ENCODE measurements around the gene LAMTOR1.

DNA sequence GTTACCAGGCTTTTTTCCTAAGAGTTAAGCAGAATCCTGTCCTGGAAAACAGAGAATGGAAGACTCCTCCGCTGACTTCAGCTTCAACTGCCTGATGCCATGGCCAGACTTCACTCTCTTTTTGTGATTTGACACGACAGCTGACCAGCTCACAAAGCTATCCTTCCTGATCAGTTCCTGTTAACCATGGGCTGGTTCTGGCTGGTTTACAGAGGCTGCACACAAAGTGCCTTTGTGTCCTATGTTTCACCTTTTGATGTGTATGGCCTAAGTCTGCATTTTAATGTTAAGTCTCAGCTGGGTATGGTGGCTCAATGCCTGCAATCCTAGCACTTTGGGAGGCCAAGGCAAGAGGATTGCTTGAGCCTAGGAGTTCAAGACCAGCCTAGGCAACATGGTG, 43.5 kb upstream of the LAMTOR1 start:
- TF ChIP-seq, protein P1, sequence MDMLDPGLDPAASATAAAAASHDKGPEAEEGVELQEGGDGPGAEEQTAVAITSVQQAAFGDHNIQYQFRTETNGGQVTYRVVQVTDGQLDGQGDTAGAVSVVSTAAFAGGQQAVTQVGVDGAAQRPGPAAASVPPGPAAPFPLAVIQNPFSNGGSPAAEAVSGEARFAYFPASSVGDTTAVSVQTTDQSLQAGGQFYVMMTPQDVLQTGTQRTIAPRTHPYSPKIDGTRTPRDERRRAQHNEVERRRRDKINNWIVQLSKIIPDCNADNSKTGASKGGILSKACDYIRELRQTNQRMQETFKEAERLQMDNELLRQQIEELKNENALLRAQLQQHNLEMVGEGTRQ (IDR thresholded peaks at IDR 0.05; ENCODE audit: borderline replicate concordance, low read depth, low read length), result no peak
- TF ChIP-seq, protein P2, sequence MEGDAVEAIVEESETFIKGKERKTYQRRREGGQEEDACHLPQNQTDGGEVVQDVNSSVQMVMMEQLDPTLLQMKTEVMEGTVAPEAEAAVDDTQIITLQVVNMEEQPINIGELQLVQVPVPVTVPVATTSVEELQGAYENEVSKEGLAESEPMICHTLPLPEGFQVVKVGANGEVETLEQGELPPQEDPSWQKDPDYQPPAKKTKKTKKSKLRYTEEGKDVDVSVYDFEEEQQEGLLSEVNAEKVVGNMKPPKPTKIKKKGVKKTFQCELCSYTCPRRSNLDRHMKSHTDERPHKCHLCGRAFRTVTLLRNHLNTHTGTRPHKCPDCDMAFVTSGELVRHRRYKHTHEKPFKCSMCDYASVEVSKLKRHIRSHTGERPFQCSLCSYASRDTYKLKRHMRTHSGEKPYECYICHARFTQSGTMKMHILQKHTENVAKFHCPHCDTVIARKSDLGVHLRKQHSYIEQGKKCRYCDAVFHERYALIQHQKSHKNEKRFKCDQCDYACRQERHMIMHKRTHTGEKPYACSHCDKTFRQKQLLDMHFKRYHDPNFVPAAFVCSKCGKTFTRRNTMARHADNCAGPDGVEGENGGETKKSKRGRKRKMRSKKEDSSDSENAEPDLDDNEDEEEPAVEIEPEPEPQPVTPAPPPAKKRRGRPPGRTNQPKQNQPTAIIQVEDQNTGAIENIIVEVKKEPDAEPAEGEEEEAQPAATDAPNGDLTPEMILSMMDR (IDR thresholded peaks at IDR 0.05 in 2 of 3, conservative IDR thresholded peaks at IDR 0.05 in 1 of 3; ENCODE audit: control insufficient read depth in 2 of 3, extremely low read depth in 1 of 3, insufficient read depth in 1 of 3, low read depth in 3 of 3, low read length in 3 of 3), result no peak
- TF ChIP-seq ETV6 (conservative IDR thresholded peaks at IDR 0.05 in 1 of 2, IDR thresholded peaks at IDR 0.05 in 1 of 2; ENCODE audit: borderline replicate concordance in 1 of 2, low read depth in 1 of 2) (no peak), EZH2 (IDR thresholded peaks at IDR 0.05; ENCODE audit: borderline replicate concordance, control insufficient read depth, low read depth, low read length) (no peak), EED (IDR thresholded peaks at IDR 0.05; ENCODE audit: low read depth) (no peak), FOXM1 (IDR thresholded peaks at IDR 0.05; ENCODE audit: low read depth, low read length) (no peak)
